AG09309 (cell line): ENCODE measurements around the gene DNAH6.
A peak's percentile ranks its signal among the peaks of the same experiment; 100 is the strongest.

Experiments
- DNase-seq: peaks from one replicate; pipeline ENCODE4 v3.0.0-alpha.2; 2010; ENCODE audit warnings: low read depth
- H3K4me3 ChIP-seq: 2 replicates; pipeline ENCODE4 v1.5.1; 2011; ENCODE audit warnings: mild to moderate bottlenecking, low read depth, low read length, moderate library complexity; ENCODE audit not compliant: control insufficient read depth
- CTCF ChIP-seq: IDR thresholded peaks from 2 replicates; pipeline ENCODE4 v1.5.1; 2011; ENCODE audit warnings: mild to moderate bottlenecking, low read depth, low read length, inconsistent platforms; ENCODE audit not compliant: insufficient read depth, control insufficient read depth; ENCODE audit errors: missing control alignments

Gene DNAH6

GRCh38 chr2:84735389-84735788, 219.1 kb downstream of the DNAH6 start:
- no peak for TF ChIP-seq CTCF
- no peak for DNase-seq
- no peak overlapping the region for H3K4me3 ChIP-seq

- no peak overlapping the region for H3K4me3 ChIP-seq
- no peak for DNase-seq
- TF ChIP-seq CTCF: peak; percentile 26
Measured at GRCh38 chr2:84741182-84741822, 225.0 kb downstream of the DNAH6 start.

GRCh38 chr2:84748341-84748740, 232.0 kb downstream of the DNAH6 start:
- no peak overlapping the region for H3K4me3 ChIP-seq
- DNase-seq: no peak
- TF ChIP-seq CTCF: no peak

DNA sequence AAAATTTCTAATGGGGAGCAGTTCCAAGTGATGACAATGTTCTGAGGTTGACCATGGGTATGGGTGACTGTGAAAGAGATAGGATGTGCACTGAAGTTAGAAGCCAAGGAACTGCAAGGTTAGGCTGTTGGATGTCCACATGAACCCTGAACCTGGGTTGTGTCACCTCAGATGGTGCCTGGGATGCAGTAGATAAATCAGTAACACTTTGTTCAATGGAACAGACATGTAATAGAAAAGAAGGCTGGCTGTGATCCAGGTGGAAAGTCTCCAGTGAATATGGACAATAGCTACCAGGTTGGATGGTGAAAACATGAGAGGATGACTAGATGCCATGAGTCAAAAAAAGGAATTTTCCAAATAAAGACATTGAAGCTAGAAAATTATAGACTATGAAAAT, 233.1 kb downstream of the DNAH6 start:
- TF ChIP-seq CTCF: no peak
- DNase-seq: no peak
- no peak overlapping the region for H3K4me3 ChIP-seq

GRCh38 chr2:84755096-84755495, 238.8 kb downstream of the DNAH6 start:
- DNase-seq: no peak
- no peak overlapping the region for H3K4me3 ChIP-seq
- TF ChIP-seq CTCF: no peak

DNA sequence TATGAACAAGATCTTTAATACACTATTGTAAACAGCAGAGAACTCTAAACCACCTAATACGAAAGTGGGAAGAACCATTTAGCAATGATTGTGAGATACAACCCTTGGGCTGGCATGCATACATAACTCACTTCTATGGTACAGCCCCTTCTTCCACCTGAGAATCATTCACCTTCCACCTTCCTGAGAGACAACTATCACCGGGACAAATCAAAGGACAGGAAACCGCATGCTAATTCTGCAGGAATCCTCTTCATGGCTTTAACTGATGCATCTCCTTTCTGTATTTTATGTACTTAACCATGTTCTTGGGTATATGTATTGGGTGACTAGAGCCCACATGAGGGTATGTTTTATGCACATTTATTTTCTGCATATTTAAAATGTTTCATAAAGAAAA, 241.3 kb downstream of the DNAH6 start:
- no peak for DNase-seq
- H3K4me3 ChIP-seq: no peak overlapping the region

More for the DNA sequence above, 241.3 kb downstream of the DNAH6 start:
- no peak for TF ChIP-seq CTCF
